ENCODE measurements around the gene CORO1C. TPM values are rescaled to one million over a fixed set of nuclear protein-coding genes. Genes with fewer than 3 reads are reported as not detected.
A peak's percentile ranks its signal among the peaks of the same experiment; 100 is the strongest.

CORO1C gene
- total RNA-seq, 3 donors from 2014 or later (not counting 1 experiment from before 2014, with no cell fraction given): 28.9 to 43.5 (median 36.0) TPM

DNA sequence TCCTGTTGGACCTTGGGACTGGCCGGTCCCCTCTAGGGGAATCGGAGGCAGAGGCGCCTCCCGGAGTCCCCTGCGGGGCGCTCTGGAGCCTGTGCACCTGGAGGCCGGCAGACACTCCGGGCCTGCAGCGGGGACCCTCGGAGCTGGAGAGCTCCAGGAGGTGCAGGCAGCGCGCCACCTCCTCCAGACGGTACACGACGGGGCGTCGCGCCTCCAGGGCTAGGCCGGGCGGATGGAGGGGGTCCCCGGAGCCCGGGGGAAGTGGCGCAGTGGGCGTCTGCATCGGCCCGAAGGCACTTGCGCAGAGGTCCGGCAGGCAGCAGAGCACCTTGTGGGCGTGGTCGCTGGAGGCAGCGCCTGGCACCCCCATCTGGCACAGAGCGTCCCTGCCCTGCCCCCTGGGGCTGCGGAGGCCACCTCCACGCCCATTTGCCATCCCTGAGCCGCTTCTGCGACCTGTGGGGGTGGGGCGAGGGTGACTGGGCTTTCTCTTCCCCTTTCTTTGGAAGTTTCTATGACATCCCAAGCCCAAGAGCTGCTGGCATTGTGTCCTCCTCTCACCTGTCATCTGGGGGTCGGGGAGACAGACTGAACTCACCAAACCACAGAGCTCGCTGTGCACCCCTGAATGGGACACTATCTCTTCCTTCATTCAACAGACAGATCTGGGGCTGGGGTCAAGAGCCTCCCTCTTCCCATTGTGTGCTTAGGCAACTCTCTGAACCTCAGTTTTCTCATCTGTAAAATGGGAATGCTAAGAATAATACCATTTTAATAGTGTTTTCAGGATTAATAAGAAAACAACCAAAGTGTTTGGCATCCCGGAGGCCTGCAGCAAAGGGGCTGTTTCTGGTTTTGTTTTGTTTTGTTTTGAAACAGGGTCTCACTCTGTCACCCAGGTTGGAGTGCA is 37.5 kb upstream of the CORO1C start:
- Histone ChIP-seq H3K4me3 (ENCODE audit: low read length) (no peak overlapping the region), H3K27me3 (ENCODE audit: control insufficient read depth, insufficient read depth, low read length) (peaks cover 6% of the 10 kb centered on the region), H3K4me1 (ENCODE audit: control insufficient read depth, insufficient read depth, low read length) (peaks cover 10% of the 10 kb centered on the region), H3K9me3 (ENCODE audit: control insufficient read depth, insufficient read depth, low read length) (no peaks in the 10 kb centered on the region), H3K27ac (ENCODE audit: low read length) (no peak overlapping the region), H3K36me3 (ENCODE audit: control insufficient read depth, insufficient read depth, low read length) (no peaks in the 10 kb centered on the region)
- Mint-ChIP-seq H3K36me3 (no peaks in the 10 kb centered on the region), H3K4me3 (peak overlapping the region; percentile 31), H3K27ac (no peak overlapping the region), H3K9me3 (no peaks in the 10 kb centered on the region), H3K4me1 (peaks cover 4 to 6% of the 10 kb centered on the region in 2 donors), H3K27me3 (ENCODE audit: low read depth in 2 of 2) (peaks cover 0 to 8% of the 10 kb centered on the region in 2 donors)
- intact Hi-C loops (cut with micrococcal nuclease): no loop called here
- 11% methylated on average over 40 of the region's 40 CpGs for WGBS (ENCODE audit: insufficient coverage)
- DNase-seq (peak; percentile 19 to 34), ATAC-seq (peak; percentile 57 to 71 (median 58))
- TF ChIP-seq, protein P1, sequence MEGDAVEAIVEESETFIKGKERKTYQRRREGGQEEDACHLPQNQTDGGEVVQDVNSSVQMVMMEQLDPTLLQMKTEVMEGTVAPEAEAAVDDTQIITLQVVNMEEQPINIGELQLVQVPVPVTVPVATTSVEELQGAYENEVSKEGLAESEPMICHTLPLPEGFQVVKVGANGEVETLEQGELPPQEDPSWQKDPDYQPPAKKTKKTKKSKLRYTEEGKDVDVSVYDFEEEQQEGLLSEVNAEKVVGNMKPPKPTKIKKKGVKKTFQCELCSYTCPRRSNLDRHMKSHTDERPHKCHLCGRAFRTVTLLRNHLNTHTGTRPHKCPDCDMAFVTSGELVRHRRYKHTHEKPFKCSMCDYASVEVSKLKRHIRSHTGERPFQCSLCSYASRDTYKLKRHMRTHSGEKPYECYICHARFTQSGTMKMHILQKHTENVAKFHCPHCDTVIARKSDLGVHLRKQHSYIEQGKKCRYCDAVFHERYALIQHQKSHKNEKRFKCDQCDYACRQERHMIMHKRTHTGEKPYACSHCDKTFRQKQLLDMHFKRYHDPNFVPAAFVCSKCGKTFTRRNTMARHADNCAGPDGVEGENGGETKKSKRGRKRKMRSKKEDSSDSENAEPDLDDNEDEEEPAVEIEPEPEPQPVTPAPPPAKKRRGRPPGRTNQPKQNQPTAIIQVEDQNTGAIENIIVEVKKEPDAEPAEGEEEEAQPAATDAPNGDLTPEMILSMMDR (IDR thresholded peaks at IDR 0.05): no peak

GRCh38 chr12:108766294-108766693 is 35.0 kb upstream of the CORO1C start:
- H3K36me3 ChIP-seq (ENCODE audit: control insufficient read depth, insufficient read depth, low read length): no peaks in the 10 kb centered on the region
- no peaks in the 10 kb centered on the region for H3K9me3 ChIP-seq (ENCODE audit: control insufficient read depth, insufficient read depth, low read length)
- no peak overlapping the region for H3K4me3 ChIP-seq (ENCODE audit: low read length)
- ATAC-seq: no peak
- H3K27ac Mint-ChIP-seq: no peak overlapping the region
- intact Hi-C loops (cut with micrococcal nuclease): no loop called here
- WGBS (ENCODE audit: insufficient coverage): 97% methylated on average over 5 of the region's 6 CpGs
- TF ChIP-seq, protein P1 (IDR thresholded peaks at IDR 0.05): no peak
- no peak for DNase-seq
- H3K9me3 Mint-ChIP-seq: no peaks in the 10 kb centered on the region
- H3K27me3 ChIP-seq (ENCODE audit: control insufficient read depth, insufficient read depth, low read length): peaks cover 6% of the 10 kb centered on the region
- peaks cover 4 to 6% of the 10 kb centered on the region in 2 donors for H3K4me1 Mint-ChIP-seq
- peaks cover 10% of the 10 kb centered on the region for H3K4me1 ChIP-seq (ENCODE audit: control insufficient read depth, insufficient read depth, low read length)
- peaks cover 0 to 8% of the 10 kb centered on the region in 2 donors for H3K27me3 Mint-ChIP-seq (ENCODE audit: low read depth in 2 of 2)
- no peaks in the 10 kb centered on the region for H3K36me3 Mint-ChIP-seq
- no peak overlapping the region for H3K27ac ChIP-seq (ENCODE audit: low read length)
- no peak overlapping the region for H3K4me3 Mint-ChIP-seq

GRCh38 chr12:108765289-108765764 is 34.0 kb upstream of the CORO1C start:
- DNase-seq: no peak
- ATAC-seq: no peak
- Mint-ChIP-seq H3K4me3 (no peak overlapping the region), H3K27ac (no peak overlapping the region), H3K36me3 (no peaks in the 10 kb centered on the region), H3K4me1 (peaks cover 4 to 6% of the 10 kb centered on the region in 2 donors), H3K27me3 (ENCODE audit: low read depth in 2 of 2) (peaks cover 0 to 8% of the 10 kb centered on the region in 2 donors), H3K9me3 (no peaks in the 10 kb centered on the region)
- Histone ChIP-seq H3K27ac (ENCODE audit: low read length) (no peak overlapping the region), H3K36me3 (ENCODE audit: control insufficient read depth, insufficient read depth, low read length) (no peaks in the 10 kb centered on the region), H3K27me3 (ENCODE audit: control insufficient read depth, insufficient read depth, low read length) (peaks cover 6% of the 10 kb centered on the region), H3K4me1 (ENCODE audit: control insufficient read depth, insufficient read depth, low read length) (peaks cover 10% of the 10 kb centered on the region), H3K4me3 (ENCODE audit: low read length) (no peak overlapping the region), H3K9me3 (ENCODE audit: control insufficient read depth, insufficient read depth, low read length) (no peaks in the 10 kb centered on the region)
- 93% methylated on average over 10 of the region's 10 CpGs for WGBS (ENCODE audit: insufficient coverage)
- TF ChIP-seq, protein P1 (IDR thresholded peaks at IDR 0.05): no peak
- intact Hi-C loops (cut with micrococcal nuclease): no loop called here

Measured in natural killer cell (primary cell).